ENCODE results near the gene HABP2. TPM values are rescaled to one million over a fixed set of nuclear protein-coding genes. Genes with fewer than 3 reads are reported as not detected.
A peak's percentile ranks its signal among the peaks of the same experiment; 100 is the strongest.

The HABP2 gene
- total RNA-seq, 1 experiment from 2014 or later: 0.59 TPM

GRCh38 chr10:113519681-113520115 lies 33.2 kb upstream of the HABP2 start:
- H3K27me3 Mint-ChIP-seq (ENCODE audit: unreplicated experiment): peaks cover 64% of the 10 kb centered on the region
- H3K36me3 Mint-ChIP-seq (ENCODE audit: insufficient read depth, unreplicated experiment): no peaks in the 10 kb centered on the region
- BruUV-seq (replicated peaks): no TSS peak
- H3K9me3 Mint-ChIP-seq (ENCODE audit: low read depth, unreplicated experiment): no peaks in the 10 kb centered on the region
- no peak overlapping the region for H3K4me3 Mint-ChIP-seq (ENCODE audit: low read depth, unreplicated experiment)
- no peak overlapping the region for H3K27ac Mint-ChIP-seq (ENCODE audit: unreplicated experiment)
- CTCF ChIA-PET: interaction anchor here (0.6 to 1.8 kb wide), 2 partner anchors 44 to 1574 kb away, joined by 4 to 5 read pairs; no protein-coding TSS in a partner anchor
- TF ChIP-seq CTCF (IDR thresholded peaks at IDR 0.05; ENCODE audit: unreplicated experiment): no peak
- no peaks in the 10 kb centered on the region for H3K4me1 Mint-ChIP-seq (ENCODE audit: low read depth, unreplicated experiment)
- intact Hi-C loops (cut with micrococcal nuclease; ENCODE audit: unreplicated experiment): loop anchor here (5.0 kb wide), 1 partner anchor 1042 kb away; no protein-coding TSS in a partner anchor
- DNase-seq: no peak

DNA sequence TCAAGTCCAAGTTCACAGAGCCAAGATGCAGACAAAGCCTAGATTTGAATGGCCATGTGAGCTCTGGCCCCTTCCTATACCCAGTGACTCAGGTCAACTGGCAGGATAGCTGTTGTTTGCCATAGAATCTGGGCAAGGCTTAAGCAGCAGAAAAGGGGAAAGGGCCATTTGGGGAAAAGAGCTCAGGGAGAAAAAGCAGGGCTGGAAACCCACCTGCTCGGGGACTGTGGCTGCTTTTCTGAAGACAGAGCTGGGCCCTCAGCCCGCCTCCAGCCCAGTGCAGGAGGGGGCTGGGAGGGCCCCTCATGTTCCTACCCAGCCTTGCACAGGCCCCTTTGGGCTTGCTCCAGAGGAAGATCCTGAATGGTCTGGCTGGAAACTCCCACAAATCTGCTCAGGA lies 32.6 kb upstream of the HABP2 start:
- H3K4me1 Mint-ChIP-seq (ENCODE audit: low read depth, unreplicated experiment): no peaks in the 10 kb centered on the region

DNA sequence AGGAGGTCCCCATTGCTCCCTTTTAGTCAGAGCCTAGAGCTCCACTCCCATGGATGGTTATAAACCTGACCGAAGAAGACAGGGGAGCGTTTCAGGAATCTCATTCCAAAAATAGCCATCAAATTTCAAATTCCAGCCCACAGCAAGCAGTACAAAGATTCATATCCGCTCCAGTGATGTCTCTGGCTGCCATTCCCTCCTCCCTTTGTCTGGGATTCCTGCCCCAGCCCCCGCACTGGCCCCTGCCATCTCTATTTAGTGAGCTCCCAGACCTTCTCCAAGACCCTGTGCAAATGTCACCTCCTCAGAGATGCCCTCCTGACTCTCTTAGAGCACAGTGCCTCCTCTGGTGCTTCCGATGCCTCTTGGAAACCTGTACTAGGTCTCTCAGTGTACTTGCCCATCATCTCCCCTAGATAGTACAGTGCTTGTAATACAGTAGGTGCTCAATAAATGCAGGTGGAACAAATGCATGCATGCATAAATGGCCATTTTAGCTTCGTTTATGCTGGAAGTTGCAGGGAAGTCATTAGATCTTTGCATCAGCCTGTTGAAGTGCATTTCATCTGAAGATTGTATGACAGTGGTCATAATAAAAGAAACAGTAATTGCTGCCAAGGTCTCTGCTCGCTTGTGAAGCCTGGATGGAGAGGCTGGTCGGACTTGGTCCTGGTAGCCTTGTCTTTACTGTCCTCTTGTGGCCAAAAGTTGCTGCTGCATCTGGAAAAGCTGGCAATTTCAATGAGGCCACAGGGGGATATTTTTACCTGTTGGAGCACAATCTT lies 32.0 kb upstream of the HABP2 start:
- CTCF ChIA-PET: interaction anchor here (1.8 kb wide), 1 partner anchor 43 kb away, joined by 4 read pairs; no protein-coding TSS in a partner anchor
- Mint-ChIP-seq H3K9me3 (ENCODE audit: low read depth, unreplicated experiment) (no peaks in the 10 kb centered on the region), H3K27me3 (ENCODE audit: unreplicated experiment) (peaks cover 52% of the 10 kb centered on the region), H3K27ac (ENCODE audit: unreplicated experiment) (no peak overlapping the region), H3K4me3 (ENCODE audit: low read depth, unreplicated experiment) (no peak overlapping the region), H3K36me3 (ENCODE audit: insufficient read depth, unreplicated experiment) (no peaks in the 10 kb centered on the region), H3K4me1 (ENCODE audit: low read depth, unreplicated experiment) (no peaks in the 10 kb centered on the region)
- intact Hi-C loops (cut with micrococcal nuclease; ENCODE audit: unreplicated experiment): loop anchor here (1.0 to 5.0 kb wide), 2 partner anchors 42 to 1044 kb away; no protein-coding TSS in a partner anchor
- DNase-seq: peak; percentile 54
- no TSS peak for BruUV-seq (replicated peaks)
- peak; percentile 71 for TF ChIP-seq CTCF (IDR thresholded peaks at IDR 0.05; ENCODE audit: unreplicated experiment)

More for the DNA sequence above, 32.6 kb upstream of the HABP2 start:
- peaks cover 59% of the 10 kb centered on the region for H3K27me3 Mint-ChIP-seq (ENCODE audit: unreplicated experiment)
- no peak for DNase-seq
- intact Hi-C loops (cut with micrococcal nuclease; ENCODE audit: unreplicated experiment): loop anchor here (5.0 kb wide), 1 partner anchor 1043 kb away; no protein-coding TSS in a partner anchor
- TF ChIP-seq CTCF (IDR thresholded peaks at IDR 0.05; ENCODE audit: unreplicated experiment): no peak
- H3K4me3 Mint-ChIP-seq (ENCODE audit: low read depth, unreplicated experiment): no peak overlapping the region
- CTCF ChIA-PET: interaction anchor here (1.8 kb wide), 1 partner anchor 43 kb away, joined by 4 read pairs; no protein-coding TSS in a partner anchor
- no TSS peak for BruUV-seq (replicated peaks)
- H3K36me3 Mint-ChIP-seq (ENCODE audit: insufficient read depth, unreplicated experiment): no peaks in the 10 kb centered on the region
- no peak overlapping the region for H3K27ac Mint-ChIP-seq (ENCODE audit: unreplicated experiment)
- H3K9me3 Mint-ChIP-seq (ENCODE audit: low read depth, unreplicated experiment): no peaks in the 10 kb centered on the region

DNA sequence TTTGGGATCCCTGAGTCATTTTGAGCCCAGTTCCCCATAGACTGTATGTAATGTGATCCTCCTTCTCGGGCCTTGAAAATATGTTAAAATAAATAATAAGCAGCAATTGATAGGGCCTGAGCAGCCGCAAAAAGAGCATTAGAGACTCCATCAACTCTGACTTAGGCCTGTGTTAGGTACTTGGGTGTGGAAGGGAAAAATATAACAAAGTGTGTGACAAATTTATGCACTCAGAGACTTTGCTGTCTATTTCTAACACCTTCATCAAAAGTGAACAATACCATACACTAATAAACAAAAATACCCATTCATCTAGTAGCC lies 31.4 kb upstream of the HABP2 start:
- Mint-ChIP-seq H3K4me1 (ENCODE audit: low read depth, unreplicated experiment) (no peaks in the 10 kb centered on the region), H3K9me3 (ENCODE audit: low read depth, unreplicated experiment) (no peaks in the 10 kb centered on the region), H3K4me3 (ENCODE audit: low read depth, unreplicated experiment) (no peak overlapping the region), H3K36me3 (ENCODE audit: insufficient read depth, unreplicated experiment) (no peaks in the 10 kb centered on the region), H3K27me3 (ENCODE audit: unreplicated experiment) (peaks cover 54% of the 10 kb centered on the region), H3K27ac (ENCODE audit: unreplicated experiment) (no peak overlapping the region)
- intact Hi-C loops (cut with micrococcal nuclease; ENCODE audit: unreplicated experiment): loop anchor here (1.0 to 5.0 kb wide), 2 partner anchors 42 to 1044 kb away; no protein-coding TSS in a partner anchor
- no peak for TF ChIP-seq CTCF (IDR thresholded peaks at IDR 0.05; ENCODE audit: unreplicated experiment)
- CTCF ChIA-PET: interaction anchor here (1.8 kb wide), 1 partner anchor 42 kb away, joined by 4 read pairs; no protein-coding TSS in a partner anchor
- DNase-seq: no peak
- BruUV-seq (replicated peaks): no TSS peak

Measured in Calu3 (cell line).